GM10847 (cell line): ENCODE measurements around the gene SDHA.

Experiments
- POLR2A ChIP-seq: IDR thresholded peaks from 2 replicates; pipeline ENCODE4 v1.6.1; 2011; ENCODE audit not compliant: insufficient read length; ENCODE audit errors: extremely low read depth

SDHA gene

DNA sequence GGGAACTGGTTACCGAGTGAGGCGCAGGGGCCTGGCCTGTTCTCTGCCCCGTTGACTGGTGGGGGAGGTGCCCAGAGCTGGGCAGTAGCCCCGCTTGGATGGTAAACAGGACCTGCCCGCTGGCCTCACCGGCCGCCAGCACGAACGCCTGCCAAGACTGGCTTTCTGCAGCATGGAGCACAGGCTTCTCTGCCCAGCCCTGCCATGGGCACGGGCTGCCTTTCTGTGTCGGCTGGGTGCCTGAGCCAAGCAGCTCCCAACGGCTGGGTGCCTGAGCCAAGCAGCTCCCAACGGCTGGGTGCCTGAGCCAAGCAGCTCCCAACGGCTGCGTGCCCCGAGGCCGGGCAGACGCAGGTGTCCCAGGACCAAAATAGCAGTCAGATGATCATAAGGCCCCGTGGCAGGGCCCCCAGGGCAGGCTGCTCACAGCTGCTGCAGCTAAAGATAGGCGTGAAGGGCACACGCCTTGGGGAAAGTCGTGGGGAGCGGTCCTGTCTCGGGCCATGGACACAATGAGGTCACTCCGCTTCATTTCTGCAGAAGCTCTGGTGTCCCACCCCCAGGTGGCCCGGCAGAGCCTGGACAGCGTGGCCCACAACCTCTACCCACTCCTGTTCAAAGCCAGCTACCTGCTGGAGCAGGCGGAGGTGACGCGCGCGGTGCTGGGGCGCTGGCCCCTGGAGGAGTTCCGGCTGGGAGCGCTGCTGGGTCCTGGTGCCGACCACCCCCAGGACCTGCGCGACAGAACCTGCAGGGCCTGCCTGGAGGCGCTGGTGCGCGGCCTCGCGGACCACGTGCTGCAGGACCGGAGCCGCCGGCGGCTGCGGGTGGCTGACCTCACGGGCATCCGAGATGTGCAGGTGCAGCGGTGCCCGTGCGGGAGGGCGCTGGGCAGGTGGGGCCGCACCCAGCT is 26.8 kb upstream of the SDHA start, which contains the start of gene LRRC14B:
Gene LRRC14B (plus strand): TSS at position 460 of the 913 bp plus-strand sequence. CDS start 44 bp downstream, at position 504.
- no peak for TF ChIP-seq POLR2A

DNA sequence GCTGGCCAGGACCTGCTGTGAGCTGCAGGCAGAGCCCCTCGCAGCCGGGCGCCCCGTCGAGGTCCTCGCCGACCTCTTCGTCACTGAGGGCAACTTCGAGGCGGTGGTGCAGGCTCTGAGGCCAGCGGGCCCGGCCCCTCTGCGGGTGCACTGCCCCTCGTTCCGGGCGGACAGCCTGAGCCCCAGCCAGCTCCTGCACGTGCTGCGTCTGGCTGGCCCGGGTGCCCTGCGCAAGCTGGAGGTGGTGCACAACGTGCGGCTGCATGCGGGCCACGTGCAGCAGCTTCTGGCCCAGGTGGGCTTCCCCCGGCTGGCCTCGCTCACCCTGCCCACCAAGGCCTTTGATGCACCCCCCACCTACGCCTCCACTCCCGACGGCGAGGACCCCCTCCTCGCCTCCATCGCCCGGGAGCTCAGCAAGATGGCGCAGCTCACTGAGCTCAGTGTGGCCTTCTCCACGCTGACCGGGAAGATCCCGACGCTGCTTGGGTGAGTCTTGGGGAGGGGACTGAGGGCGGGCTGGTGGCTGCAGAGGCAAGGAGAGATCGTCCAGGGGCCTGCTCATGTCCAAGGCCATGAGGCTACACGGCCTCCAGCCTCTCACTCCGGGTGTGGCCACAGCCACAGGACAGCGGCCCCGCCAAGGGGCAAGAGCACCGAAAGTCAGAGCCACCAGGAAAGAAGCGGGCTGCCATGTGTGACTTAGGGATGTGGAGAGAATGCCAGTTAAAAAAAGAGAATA is 26.0 kb upstream of the SDHA start:
- no peak for TF ChIP-seq POLR2A

DNA sequence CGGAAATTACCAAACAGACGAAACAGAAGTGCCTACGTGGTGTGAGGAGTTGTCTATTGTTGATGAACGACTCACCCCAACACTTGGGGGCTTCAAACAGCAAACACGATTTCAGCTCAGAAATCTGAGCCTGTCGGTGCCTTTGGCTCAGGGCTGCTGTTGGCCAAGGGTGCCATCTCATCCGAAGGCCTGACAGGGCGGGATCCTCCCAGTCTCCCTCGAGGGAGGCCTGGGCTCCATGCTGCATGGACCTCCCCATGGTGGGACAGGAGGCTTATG is 25.5 kb upstream of the SDHA start:
- TF ChIP-seq POLR2A = no peak

DNA sequence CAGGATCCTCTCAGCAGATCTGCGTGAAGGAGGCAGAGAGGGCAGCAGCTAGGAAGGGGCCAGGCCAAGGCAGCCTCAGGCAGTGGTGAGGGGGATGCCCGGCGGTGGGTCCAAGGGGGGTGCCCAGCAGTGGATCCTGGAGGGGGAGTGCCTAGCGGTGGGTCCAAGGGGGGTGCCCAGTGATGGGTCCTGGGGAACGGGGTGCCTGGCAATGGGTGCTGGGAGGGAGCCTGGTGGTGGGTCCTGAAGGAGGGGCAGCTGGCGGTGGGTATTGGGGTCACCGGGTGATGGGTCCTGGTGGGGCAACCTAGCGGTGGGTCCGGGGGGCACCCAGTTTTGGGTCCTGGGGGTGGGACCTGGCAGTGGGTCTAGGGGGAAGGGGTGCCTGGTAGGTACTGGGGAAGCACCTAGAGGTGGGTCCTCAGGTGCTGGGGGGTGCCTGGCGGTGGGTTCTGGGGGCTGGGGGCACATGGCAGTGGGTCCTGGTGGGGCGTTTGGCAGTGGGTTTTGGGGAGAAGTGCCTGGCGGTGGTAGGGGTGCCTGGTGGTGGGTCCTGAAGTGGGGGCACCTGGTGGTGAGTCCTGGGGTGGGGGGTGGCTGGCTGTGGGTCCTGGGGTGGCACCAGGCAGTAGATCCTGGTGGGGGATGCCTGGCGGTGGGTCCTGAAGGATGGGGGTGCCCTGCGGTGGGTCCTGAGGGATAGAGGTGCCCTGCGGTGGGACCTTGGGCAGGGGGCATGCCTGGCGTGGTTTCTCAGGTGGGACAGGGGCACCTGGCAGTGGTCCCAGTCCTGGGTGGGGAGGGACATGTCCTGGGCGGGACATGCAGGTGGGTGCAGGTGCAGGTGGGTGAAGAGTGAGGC is 24.9 kb upstream of the SDHA start:
- TF ChIP-seq POLR2A = no peak

DNA sequence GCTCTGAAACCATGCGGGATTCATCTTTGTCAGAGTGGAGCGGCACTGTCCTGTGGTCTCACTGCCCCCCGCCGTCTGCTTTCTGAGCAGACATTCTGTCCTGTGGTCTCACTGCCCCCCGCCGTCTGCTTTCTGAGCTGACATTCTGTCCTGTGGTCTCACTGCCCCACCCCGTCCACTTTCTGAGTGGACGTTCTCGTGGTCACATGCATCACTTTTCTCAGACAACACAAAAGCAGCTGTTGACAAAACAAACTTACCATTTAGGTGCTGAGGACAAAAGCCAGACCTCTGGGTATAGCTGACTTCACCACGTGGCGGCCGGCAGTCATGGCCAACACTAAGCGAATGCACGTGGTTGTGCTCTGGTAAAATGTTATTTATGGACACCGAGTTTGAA is 24.0 kb upstream of the SDHA start:
- TF ChIP-seq POLR2A = no peak

DNA sequence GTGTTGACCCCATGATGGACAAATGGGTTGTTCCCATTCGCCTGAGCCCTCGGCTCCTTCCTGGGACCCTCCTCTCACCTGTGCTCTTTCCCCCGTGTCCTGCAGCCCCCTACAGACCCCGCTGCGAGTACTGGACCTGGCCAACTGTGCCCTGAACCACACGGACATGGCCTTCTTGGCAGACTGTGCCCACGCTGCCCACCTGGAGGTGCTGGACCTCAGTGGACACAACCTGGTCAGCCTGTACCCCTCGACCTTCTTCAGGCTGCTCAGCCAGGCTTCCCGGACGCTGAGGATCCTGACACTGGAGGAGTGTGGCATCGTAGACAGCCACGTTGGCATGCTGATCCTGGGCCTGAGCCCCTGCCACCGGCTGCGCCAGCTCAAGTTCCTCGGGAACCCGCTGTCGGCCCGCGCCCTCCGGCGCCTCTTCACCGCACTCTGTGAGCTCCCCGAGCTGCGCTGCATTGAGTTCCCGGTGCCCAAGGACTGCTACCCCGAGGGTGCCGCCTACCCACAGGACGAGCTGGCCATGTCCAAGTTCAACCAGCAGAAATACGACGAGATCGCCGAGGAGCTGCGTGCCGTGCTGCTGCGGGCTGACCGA is 23.4 kb upstream of the SDHA start:
- no peak for TF ChIP-seq POLR2A

DNA sequence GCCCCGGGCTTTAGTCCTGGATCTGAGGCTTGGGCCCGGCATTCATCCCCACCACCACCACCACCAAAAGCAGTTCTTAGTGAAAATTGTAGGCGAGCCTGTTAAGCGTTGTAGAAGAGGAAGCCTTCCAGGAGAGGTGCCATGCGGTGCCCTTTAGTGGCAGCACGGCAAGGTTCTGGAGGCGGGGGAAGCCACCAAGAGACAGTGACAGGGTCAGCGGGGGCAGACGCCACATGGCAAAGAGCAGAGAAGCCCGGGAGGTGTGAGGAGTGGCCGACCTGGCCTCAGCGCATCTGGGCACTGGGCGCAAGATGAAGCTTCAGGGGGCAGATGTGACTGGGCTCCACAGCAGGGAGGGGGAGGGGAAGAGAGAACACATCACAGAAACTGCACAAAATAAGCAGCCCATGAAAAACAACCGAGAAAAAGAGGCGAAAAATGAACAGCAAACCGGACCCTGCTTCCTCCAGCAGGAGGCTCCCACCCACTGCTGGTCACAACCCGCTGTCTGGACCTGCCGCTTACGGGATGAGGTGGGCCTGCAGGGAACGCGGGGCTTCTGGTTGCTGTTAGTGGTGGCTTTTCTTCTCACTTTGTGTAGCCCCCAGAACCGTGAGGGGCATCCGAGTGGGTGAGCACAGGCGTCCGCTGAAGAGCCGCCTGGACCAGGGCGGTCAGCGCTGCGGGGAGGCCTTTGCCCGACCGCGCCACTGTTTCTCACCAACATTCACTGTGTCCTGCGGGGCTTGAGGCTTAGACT is 22.5 kb upstream of the SDHA start:
- no peak for TF ChIP-seq POLR2A

DNA sequence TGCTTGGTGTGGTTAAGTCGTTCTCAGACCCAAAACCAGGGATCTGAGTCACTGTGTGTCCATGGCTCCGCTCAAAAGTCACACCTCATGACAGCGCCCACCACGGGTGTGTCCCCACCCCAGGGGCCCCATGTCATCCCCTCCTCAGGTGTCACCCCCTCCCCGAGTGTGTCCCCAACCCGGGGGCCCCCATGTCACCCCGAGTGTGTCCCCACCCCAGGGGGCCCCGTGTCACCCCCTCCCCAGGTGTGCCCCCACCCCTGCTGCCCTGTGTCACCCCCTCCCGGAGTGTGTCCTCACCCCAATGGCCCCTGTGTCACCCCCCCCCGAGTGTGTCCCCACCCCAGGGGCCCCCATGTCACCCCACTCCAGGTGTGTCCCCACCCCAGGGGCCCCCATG is 21.8 kb upstream of the SDHA start:
- TF ChIP-seq POLR2A = no peak

DNA sequence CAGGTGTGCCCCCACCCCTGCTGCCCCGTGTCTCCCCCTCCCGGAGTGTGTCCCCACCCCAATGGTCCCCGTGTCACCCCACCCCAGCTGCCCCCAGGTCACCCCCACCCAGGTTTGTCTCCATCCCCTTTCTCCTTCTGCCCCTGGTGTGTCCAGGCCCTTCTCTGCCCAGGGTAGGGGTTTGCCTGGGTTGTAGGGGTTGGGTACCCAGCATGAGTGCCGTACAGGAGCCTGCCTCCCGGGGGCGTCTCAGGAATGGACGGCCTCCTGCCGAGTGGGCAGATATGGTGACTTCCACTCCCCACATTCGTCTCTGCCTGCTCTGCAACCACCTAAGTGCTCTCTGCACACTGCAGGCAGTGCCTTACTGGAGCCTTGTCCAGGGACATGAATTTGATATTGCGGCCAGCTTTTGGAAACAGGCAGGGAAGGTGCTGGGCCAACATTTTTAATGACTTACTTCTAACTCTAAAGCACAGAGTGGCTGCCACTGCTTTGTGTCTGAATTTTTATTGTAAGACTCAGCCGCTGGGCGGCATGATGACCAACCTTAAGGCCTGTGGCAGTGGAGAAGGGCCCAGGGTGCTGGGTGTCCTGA is 20.1 kb upstream of the SDHA start:
- no peak for TF ChIP-seq POLR2A

DNA sequence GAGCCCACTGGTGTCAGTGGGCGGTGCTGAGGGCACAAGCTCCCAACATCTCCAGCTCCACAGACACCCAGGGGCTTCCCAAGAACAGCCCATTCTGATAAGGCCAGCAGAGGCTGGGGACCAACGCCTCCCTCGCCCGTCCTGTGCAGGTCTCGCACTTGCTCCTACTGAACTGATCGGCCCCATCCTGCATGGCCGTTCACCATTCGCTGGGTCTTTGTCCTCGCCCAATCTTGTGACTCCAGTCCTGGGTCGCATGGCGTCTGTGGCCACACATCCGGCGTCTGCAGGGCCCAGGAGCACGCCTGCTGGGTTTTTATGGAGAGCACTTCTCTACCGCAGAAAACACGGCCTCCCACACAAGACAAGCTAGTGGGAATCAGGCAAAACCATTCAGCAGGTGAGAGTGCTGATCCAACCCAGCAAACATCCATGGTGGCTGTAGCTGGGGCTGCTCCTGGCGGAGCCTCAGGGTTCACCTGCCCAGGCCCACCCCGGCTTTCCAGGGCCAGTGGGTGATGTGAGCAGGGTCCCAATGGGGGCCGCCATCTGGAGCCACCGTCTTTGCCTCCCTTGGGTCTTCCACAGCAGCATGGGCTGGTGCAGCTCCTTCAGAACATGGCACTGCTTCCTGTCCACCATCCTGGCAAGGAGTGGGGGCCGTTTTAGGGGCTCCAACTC is 19.5 kb upstream of the SDHA start:
- no peak for TF ChIP-seq POLR2A

DNA sequence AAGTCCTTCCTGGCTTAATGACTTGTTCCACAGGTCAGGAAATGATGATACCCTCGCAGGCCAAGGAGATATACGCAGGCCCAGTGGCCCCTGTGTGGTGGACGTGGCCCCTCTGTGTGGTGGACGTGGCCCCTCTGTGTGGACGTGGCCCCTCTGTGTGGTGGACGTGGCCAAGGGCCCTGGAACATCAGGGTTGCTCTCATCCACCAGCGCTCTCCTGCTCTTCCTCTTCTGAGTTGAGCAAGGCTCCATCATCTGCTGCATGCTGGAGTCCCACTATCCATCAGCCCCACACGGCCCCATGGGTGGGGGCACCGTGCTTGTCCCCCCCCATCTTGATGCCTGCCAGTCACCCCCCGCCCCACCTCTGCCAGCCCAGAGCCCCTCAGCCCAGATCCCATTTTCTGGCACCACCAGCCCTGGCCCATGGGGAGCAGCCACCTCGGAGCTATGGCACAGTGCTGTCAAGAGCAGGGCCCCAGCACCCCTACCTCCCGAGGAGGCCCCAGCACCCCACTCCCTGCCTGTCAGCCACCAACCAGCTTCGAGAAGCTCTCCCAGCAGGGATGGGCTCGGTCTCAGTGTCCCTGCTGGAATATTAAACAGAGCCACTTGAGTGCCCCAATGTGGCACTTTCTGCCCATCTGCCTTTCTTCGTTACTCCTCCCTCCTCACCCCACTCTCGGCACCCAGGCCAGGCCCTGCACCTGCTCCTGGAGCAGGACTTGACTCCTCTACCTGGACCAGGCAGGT is 18.7 kb upstream of the SDHA start:
- TF ChIP-seq POLR2A = no peak

DNA sequence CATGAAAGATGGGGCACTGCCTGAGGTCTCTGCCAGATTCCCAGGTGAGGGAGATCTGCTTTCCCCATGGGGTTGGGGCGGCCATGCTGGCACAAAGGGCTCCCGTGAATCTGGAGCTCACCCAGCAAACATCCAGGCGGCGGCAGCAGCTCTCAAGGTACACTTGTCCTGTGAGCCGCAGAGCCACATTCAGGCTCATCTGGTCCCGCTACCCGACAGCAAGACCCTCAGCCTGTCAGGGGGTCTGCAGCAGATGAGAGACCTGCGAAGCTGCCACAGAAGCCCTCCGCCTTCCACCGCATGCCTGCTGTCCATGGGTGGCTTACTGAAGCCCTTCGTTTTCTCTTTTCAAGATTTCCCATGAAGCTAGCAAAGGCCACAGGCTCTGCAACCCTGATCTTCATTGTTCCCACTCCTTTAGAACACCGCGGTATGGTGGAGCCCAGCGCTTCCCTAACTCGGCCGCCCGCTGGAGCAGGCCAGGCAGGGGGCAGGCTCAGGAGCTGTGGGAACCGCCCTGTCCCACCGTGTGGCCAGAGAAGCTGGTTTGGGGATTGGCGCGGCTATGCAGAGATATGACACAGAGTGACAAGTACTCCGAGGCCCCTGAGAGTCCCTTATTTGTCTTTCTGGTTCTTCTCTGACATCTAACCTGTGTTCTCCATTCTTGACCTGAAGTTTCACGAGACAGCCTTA is 18.0 kb upstream of the SDHA start:
- TF ChIP-seq POLR2A = no peak
